ENCODE data around the gene PRELID3B.
"Not testable (repeated sequence)": the region's sequence is repeated elsewhere in the genome, so short reads cannot be mapped to it uniquely, and the experiment has no call there.

PRELID3B gene

GRCh38 chr20:59024111-59024530, 18.5 kb downstream of the PRELID3B start:
- DNase-seq, result no peak

- DNase-seq, result no peak
Measured at GRCh38 chr20:59023616-59024015, 19.0 kb downstream of the PRELID3B start.

GRCh38 chr20:59022754-59023153, 19.8 kb downstream of the PRELID3B start:
- DNase-seq, result no peak

- DNase-seq, result no peak
Measured at GRCh38 chr20:59020938-59021551, 21.5 kb downstream of the PRELID3B start.

- DNase-seq, result no peak
Measured at GRCh38 chr20:59019217-59019616, 23.4 kb downstream of the PRELID3B start, which contains the start of gene TUBB1. Gene TUBB1, plus strand, starts transcription at chr20:59019429. Its CDS starts 94 bp downstream, at chr20:59019523.

GRCh38 chr20:59018817-59019216, 23.8 kb downstream of the PRELID3B start:
- no peak for DNase-seq

GRCh38 chr20:59017493-59018231, 24.9 kb downstream of the PRELID3B start:
- DNase-seq, result no peak

GRCh38 chr20:59016795-59017492, 25.6 kb downstream of the PRELID3B start:
- no peak for DNase-seq

- DNase-seq, result no peak
Measured at GRCh38 chr20:59015812-59016711, 26.5 kb downstream of the PRELID3B start.

- no peak for DNase-seq
Measured at GRCh38 chr20:59015411-59015810, 27.2 kb downstream of the PRELID3B start.

- DNase-seq, result no peak
Measured at GRCh38 chr20:59014680-59015389, 27.8 kb downstream of the PRELID3B start.

- no peak for DNase-seq
Measured at GRCh38 chr20:59013959-59014608, 28.5 kb downstream of the PRELID3B start.

- no peak for DNase-seq
Measured at GRCh38 chr20:59013031-59013951, 29.3 kb downstream of the PRELID3B start.

- not testable (repeated sequence) for DNase-seq
Measured at GRCh38 chr20:59011874-59012157, 30.8 kb downstream of the PRELID3B start.

GRCh38 chr20:59010995-59011873, 31.4 kb downstream of the PRELID3B start:
- DNase-seq, result no peak

GRCh38 chr20:59010321-59010994, 32.1 kb downstream of the PRELID3B start:
- no peak for DNase-seq

GRCh38 chr20:59008715-59009336, 33.8 kb downstream of the PRELID3B start:
- no peak for DNase-seq
